HG03045 (cell line): Measurements from ENCODE around the gene NTSR1.

Source experiments
- ATAC-seq: cut with Tn5 transposase; IDR thresholded peaks from one replicate; pipeline ENCODE4 v1.9.1; 2021; ENCODE audit warnings: mild to moderate bottlenecking, moderate library complexity; ENCODE audit not compliant: unreplicated experiment

Gene NTSR1

DNA sequence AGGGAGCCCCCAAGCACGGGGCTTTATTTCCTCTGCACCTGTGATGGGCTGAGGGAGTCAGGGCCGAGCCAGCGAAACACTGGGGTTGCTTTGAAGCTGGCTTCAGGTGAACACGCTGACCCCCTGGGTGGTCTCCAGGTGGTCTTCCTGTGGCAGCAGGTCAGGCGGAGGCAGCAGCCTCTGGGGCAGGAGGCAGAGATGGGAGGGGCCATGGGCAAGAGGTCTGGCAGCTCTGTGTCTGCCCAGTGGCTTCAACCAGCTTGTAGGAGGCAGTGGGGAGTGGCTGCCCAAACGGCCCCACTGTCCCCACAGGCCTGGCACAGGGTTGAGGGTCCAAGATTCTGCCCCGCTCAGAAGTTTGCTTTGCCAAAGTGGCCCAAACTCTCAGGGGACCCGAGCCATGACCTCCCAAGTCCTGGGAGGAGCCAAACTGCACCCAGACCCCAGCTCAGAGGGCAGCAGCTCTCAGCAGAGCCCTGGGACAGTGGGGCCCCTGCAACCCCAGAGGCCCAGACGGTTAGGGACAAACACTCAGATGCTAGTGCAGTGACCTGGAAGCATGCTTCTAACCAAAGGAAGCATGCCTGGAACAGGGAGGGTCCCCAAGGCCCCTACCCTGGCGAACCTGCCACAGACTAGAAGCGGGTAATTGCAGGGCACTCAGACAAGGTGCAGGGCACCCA, 15.3 kb downstream of the NTSR1 start:
- no peak for ATAC-seq

DNA sequence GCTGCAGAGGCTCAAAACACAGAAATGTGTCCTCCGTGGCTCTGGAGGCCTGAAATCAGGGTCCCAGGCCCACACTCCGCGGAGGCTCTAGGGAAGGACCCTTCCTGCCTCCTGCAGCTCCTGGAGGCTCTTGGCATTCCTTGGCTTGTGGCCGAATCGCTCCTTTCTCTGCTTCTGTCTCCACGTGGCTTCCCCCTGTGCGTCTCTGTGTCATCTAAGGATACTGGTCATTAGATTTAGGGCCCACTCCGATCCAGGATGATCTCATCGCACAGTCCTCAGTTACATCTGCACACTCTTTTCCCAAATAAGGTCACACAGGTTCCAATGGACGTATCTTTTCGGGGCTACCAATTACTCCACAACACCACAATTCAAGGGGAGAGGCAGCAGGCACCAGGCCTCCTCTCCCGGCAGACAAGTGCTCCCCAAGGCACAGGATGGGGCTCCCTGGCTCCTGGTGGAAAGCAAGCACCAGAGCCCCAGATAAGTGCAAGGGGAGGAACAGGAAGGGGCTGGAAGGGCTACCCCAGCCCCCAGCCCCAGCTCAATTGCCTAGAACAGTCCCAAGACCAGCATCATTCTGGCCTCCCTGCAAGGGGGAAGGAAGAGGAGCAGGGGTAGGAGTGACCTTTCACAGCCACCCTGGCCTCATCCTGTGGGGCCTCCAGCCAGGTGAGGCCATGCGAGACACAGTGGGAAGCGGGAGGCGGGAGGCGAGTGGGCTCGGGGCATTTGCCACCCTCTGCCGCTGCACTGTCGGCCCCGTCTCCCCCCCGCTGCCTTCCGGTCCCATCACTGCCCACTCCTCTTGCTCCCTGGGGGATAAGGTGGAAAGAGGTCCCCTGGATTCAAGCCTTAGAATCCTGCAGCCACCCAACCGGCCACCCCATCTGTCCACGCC, 16.3 kb downstream of the NTSR1 start:
- ATAC-seq, result no peak

DNA sequence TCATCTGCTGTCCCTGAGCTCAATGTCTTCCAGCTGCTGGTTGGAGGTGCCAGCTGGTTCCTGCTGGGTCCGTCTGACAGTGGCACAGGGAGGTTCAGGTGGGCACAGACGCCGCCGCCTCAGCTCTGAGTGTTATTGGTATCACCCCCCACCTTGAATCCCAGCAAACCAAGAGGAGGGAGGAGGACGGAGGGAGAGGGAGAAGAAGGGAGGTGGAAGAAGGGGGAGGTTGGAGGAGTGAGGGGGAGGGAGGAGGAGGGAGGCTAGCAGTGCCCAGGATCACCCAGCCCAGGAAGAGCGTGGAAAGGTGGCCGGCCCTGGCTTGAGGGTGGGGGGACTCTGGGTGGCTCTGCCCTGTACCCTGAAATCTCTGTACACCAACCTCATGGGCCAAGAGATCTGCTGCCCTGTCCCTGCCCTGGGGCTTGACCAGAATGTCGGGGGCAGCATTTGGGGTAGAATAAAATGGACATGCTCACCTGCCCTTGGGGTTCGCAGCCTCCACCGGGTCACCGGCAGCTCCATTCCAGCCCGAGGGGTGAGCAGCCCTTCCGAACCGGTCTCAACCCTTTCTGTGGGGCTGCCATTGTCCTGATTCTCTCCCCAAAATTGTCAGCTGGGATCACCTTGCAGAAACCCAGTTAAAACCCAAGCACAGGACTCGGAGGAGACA, 17.1 kb downstream of the NTSR1 start:
- no peak for ATAC-seq

DNA sequence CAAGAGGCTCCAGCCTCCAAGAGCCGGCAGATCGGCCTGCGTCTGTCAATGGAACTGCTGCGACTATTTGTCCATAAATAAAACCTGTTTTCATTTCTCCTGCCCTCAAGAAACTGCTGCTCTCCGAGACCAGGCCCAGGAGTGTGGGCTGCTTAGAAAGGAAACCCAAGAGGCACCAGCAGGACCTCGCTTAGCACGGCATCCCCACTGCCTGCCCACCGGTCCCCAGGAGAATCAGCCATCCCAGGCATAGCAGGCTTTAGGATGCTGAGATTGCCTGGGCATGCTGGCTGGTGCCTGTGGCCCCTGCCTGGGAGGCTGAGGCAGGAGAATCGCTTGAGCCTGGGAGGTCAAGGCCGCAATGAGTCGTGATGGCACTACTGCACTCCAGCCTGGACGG, 17.6 kb downstream of the NTSR1 start:
- no peak for ATAC-seq

DNA sequence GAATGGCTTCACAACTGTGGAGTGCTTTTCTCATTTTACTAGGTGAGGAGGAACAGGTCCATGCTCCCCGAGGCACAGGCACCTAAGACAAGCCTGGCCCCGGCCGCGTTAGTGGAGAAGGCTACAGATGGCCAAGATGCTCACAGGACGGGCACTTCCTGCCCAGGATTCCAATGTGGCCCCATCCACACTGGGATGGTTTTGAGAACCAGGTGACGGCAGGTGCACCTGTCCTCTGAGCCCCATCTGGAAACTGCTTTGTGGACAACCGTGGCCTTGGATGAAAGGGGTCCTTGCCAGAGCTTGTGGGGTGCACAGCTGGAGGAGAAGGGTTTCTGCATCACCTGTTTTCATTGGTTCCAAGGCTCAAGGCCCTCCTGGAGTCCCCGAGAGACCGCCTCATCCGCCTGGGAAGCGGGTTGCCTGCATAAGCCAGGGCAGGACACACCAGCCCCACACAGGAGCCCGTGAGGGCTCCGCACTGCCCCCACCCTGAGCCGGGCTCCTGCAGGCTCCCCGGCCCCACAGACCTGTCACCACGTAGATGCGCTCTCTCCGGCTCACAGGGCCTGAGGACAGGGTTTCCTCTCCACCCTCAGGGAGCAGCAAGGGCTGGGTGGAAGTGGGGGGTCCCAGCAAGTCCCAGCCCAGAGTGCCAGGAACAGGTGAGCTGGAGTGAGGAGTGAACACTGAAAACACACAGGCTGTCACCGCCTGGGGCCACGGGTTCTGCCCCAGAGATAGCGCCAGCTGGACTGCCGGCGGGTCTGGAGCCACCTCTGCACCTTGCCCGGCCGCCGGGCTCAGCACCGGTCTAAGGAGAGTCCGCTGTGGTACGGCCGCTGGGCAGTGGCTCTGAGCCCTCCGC, 18.3 kb downstream of the NTSR1 start:
- ATAC-seq, result no peak

DNA sequence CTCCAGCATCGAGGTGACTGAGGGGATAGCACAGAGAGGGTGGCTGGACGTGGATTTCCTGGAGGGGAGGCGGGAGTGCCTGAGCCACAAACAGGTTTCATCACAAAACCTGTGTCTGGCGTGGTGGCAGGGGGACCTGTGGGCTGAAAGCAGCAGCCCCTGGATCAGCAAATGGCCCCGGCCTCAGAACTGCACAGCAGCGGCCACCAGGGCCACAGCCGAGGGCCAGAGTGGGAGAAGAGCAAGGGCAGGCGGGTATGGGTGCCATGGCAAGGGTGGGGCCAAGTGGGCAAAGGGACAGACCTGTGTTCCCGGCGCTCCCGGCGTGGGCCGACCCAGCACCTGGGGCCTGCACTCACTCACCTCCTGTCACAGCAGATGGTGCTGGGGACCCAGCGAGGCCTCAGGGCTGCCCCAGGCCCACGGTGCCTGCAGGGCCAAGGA, 19.0 kb downstream of the NTSR1 start:
- no peak for ATAC-seq

DNA sequence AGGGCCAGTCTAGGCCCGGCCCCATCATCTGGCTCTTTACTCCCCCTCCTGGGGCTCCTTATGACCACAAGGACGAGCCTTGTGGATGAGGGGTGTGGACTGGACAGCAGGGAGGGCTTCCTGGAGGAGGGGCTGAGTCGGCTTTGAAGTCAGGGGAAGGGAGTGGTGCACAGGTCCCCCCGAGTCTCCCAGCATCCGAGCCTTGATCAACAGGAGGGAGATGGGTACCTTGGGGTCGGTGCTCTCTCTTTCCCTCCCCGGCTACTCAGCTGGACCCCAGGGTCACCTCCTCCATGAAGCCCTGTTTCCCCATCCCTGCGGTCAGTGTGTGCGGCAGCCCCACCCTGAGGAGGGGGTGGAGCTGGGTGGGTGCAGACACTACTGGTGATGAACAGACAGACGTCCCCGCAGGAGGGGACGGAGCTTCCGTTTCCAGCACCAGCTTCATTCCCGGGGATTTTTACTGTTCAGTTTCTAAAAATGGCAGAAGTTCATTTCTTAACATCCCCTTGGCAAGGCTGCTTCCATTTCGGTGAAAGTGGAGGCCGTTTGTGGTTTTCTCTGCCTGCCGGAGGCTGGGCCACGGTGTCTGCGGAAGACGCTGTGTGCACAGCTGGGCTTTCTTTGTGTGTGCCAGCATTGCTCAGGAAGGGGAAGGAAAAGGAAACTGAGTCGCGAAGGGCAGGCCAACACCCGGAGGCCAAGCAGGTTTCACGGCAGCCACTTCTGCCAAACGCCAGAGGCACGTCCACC, 19.6 kb downstream of the NTSR1 start:
- no peak for ATAC-seq

DNA sequence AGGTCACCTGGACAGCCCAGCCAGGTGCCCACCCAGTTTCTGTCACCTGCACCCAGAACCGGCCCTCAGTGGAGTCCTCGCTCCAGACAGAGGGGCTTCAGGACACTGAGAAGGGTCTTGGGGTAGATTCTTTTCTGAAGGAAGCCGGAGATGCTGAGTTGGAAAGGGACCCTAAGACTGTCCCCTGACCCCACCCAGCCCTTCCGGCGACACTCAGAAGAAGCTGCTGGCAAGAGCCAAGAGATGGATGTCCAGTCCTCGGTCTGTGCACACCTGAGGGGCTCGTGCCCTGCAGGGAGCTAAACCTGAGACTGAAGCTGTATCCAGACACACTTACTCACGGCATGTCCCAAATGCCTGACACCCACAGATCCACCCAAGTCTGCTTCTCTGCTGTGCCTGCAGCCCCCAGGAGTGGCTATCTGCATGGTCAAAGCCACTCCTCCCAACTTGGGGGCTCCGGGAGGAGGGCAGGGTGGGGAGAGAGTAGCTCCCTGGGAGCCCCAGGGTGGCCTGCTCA, 20.2 kb downstream of the NTSR1 start:
- no peak for ATAC-seq

DNA sequence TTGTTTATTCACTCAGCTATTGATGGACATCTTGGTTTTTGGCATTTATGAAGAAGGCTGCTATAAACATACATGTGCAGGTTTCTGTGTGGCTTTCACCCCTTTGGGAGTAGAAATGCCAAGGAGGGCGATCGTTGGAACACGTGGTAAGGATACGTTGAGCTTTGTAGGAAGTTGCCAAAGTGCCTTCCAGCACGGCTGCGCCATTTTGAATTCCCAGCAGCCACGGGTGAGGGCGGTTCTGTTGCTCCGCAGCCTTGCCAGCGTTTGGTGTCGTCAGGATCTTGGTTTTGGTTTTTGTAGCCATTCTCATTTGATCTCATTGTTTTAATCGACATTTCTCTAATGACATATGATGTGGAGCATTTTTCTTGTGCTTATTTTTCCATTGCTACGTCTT, 21.8 kb downstream of the NTSR1 start:
- ATAC-seq, result no peak

DNA sequence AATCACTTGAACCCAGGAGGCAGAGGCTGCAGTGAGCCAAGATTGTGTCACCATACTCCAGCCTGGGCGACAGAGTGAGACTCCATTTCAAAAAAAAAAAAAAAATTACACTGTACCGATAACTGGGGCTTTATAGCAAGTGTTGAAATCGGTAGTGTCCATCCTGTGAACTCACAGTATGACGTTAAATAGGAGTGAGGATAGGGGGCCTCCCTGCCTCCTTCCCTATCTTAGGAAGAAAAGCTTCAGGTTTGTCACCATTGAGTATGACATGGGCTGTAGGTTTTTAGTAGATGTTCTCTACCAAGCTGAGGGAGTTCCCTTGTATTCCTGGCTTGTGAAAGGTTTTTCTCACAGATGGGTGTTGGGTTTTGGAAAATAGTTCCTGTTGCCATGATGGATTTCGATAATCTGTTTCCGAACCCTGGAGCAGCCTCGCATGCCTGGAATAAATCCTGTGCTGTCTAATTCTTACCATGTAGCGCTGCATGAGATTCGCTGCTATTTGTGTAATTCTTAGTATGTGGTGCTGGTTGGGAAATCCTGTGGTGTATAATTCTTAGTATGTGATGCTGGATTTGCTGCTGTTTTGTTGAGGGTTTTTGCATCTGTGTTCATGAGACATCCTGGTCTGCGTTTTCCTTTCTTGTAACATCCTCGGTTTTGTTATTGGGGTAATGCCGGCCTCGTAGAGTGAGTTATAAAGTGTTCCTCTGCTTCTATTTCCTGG, 23.6 kb downstream of the NTSR1 start:
- ATAC-seq, result no peak

DNA sequence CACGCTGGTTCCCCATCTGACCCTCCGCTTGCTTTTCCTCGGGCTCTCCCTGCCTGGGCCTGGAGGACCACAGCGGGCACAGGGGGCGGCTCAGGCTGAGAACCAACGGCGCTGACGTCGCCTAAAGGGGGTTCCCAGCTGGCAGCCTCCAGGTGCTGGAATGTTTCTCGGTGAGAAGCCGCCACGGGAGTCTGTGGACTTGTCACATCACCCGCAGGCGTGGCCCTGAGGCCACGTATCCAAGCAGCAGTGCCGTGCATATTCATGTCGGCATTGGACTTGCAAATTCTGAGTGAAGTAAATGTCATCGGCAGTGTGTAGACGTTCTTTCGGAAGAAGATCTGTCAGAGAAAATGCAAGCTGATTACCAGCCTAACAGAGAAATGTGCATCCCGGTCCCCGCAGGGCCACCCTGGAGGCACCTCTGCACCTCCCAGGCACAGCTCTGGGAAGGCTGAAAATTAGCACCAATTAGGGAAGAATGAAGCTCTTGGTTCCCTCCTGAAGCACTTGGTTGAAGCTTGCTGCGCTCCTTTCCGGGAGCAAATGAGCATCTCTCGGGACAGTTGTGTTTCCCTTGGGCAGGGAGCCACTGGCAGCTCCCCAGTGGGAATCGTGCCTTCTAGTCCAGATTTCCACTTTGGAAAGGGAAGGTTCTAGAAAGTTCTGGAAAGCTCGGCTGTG, 24.3 kb downstream of the NTSR1 start:
- no peak for ATAC-seq

DNA sequence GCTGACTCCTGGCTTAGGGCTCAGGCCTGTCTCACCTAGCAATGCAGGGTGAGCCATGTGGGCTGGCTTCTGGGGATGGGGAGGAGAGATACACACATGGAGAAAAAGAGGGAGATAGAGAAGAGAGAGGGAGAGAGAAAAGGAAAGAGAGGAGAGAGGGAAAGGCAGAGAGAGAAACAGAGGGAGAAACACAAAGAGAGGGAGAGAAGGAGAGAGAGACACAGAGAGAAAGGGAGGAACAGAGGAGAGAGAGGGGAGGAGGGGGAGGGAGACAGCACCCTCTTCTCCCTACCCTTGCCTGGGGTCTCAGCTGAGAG, 24.8 kb downstream of the NTSR1 start:
- no peak for ATAC-seq

DNA sequence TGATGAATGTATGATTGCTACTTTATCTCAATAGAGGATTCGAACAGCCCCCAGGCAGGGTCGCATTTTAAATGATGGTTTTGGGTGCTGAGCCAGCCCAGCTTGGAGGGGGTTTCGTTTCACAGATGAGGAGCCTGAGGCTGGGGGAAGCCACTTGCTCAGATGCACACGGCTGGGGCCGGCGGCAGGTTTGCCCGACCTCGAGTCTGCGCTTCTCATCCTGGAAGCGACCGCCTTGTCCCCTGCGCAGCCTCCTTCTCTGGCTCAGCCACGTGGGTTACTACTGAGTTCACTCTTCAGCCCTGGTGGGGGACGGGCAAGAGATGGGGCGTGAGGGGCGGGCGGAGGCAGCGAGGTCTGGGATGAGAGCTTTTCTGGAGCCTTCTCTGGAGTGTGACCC, 25.3 kb downstream of the NTSR1 start:
- no peak for ATAC-seq

DNA sequence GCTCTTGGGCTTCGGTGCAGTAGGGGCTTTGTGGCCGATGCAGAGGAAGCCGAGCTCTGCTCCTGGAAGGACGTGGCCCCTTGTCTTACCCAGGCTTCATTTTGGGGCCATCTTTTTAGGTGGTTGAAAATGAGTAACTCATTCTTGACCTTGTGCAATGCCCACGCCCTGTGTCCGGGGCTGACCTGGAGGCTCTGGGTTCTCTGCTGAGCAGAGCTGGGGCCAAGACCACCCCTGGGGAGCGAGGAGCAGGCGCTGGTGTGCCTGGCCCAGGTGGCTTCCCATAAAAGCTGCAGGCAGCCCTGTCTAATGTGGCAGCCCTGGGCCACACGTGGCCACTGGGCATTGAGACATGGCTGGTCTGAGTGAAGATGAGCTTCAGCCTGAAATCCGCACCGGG, 25.7 kb downstream of the NTSR1 start:
- ATAC-seq, result no peak

DNA sequence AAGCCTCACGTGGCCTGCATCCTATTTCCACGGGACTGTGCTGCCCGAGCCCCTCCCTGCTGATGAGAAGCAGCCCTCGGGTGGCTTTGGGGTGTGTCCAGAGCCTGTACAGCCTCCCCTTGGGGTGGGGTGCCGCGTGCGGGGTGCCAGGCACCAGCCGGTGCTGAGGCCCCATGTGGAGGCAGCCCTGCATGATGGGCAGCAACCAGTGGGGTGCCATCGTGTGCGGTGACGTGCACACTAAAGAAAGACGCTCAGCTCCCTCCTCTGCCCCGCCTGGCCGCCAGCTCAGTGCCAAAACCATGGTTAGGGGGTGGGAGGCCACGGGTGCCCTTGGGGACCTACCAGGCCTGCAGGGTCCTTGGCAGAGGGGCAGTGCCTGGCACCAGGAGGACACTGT, 26.2 kb downstream of the NTSR1 start:
- ATAC-seq, result no peak

DNA sequence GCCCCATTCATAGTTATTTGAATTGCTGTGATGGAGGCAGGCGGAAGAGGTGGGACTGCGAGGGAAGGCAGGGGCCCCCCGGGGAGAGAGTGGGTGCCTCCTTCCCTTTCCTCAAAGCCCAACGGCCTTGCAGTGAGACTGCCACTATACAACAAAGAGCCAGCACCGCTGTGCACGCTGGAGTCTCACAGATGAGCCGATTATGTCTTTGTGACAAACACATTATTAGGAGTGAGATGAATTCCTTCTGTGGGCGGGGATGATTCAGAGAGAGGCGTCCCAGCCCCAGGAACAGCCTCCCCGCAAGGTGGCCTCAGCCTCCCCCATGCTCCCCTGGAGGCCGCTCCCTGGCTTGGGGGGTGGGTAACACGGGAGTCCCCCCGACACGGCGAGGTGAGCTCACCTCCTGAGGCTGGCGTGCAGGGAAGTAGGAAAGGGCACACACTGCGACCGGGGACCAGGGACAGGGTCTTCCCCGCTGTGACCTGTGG, 26.7 kb downstream of the NTSR1 start:
- ATAC-seq, result no peak

DNA sequence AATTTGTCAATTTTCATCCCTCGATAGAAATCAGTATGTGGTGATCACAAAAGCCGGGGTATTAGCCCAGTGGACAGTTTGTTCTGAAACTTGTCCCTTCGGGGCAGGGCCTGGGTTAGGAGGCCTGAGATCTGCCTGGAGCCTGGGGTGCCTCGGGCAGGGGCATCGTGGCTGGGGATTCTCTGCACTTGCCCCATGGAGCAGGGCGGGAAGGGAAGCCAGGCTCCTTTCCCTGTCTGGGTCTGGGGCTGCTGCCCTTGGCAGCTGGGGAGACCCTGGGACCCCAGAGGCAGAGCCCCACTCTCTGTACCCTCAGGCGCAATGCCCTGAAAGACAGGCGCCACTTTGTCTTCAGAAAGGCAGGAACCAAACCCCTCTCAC, 27.4 kb downstream of the NTSR1 start:
- ATAC-seq, result no peak

DNA sequence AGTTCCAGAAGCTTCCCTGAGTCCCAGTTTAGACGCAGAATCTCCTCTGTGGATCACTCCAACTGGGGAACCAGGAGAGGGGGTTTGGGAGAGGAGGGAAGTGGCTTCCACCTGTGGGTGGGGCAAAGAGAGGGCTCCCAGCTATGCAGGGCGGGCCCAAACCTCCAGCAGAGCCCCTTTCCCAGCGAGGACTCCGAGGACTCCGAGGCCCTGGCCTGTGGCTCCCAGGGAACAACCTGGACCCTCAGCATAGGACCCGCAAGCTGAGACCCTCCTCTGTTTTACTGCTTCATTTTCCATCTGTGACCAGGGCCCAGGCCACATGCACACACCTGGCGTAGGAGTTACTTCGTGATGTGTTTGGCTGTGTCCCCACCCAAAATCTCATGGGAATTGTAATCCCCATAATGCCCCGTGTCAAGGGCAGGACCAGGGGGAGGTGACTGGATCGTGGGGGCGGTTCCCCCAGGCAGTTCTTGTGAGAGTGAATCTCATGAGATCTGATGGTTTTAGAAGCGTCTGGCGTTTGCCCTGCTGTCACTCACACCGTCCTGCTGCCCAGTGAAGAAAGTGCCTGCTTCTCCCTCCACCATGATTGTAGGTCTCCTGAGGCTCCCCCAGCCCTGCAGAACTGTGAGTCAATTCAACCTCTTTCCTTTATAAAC, 27.9 kb downstream of the NTSR1 start:
- ATAC-seq, result no peak
